Gastrocnemius medialis (tissue), 4 donors: ENCODE data around the gene SEMA7A. TPM values are rescaled to one million over a fixed set of nuclear protein-coding genes. Genes with fewer than 3 reads are reported as not detected.

Experiments used
- ATAC-seq, 2 donors: fragments of 150-250 bp; one replicate each; pipeline ENCODE4 v1.9.1; 2016
- DNase-seq, 2 donors: peaks; one replicate each; pipeline ENCODE4 v3.0.0-alpha.2; 2019
- H3K27ac ChIP-seq, 4 donors: fragments of 200-600 bp; sonication (generic); 1 replicate in 1 of 4; 2 replicates in 3 of 4; pipeline ENCODE4 v1.5.1; 2016 to 2018; ENCODE audit warnings: mild to moderate bottlenecking in 2 of 4, moderate library complexity in 1 of 4
- H3K27me3 ChIP-seq, 3 donors: fragments of 200-600 bp; sonication (generic) in 2 of 3; 1 replicate in 1 of 3; 2 replicates in 2 of 3; pipeline versions ENCODE4 v1.5.1 to v1.6.0; 2016 to 2019; ENCODE audit warnings: mild to moderate bottlenecking in 1 of 3, moderate library complexity in 1 of 3
- H3K36me3 ChIP-seq, 2 donors: fragments of 200-600 bp; sonication (generic) in 1 of 2; one replicate each; pipeline ENCODE4 v1.5.1; 2017 to 2018
- H3K4me1 ChIP-seq, 2 donors: fragments of 200-600 bp; sonication (generic) in 1 of 2; one replicate each; pipeline ENCODE4 v1.5.1; 2016 to 2017; ENCODE audit warnings: mild to moderate bottlenecking in 2 of 2
- H3K4me3 ChIP-seq, 4 donors: fragments of 200-600 bp; sonication (generic) in 3 of 4; 1 replicate in 1 of 4; 2 replicates in 3 of 4; pipeline ENCODE4 v1.5.1; 2016 to 2019; ENCODE audit warnings: mild to moderate bottlenecking in 2 of 4
- H3K9me3 ChIP-seq, 3 donors: fragments of 200-600 bp; sonication (generic) in 2 of 3; 1 replicate in 1 of 3; 2 replicates in 2 of 3; pipeline ENCODE4 v1.5.1; 2016 to 2019
- POLR2A ChIP-seq, 2 donors: fragments of 450-650 bp; IDR thresholded peaks; one replicate each; pipeline ENCODE4 v1.6.1; 2017; ENCODE audit warnings: antibody characterized with exemption in 2 of 2, mild to moderate bottlenecking in 2 of 2, moderate library complexity in 2 of 2
- in situ Hi-C, 4 donors: fragments of 200-750 bp; cut with MboI; loops; one replicate each; pipeline versions ENCODE4 v1.15.0 to v1.8.0; 2017; ENCODE audit warnings: low sequenced_read_pairs in 4 of 4
- intact Hi-C: fragments of 100-400 bp; cut with DNase I; formaldehyde crosslinking; loops from one replicate; pipeline ENCODE4 v1.15.1; 2023; ENCODE audit warnings: low total_unique reads
- total RNA-seq, 4 donors: library from RNA; depleted of rRNA; stranded (reverse); fragments of >200 nt; gene quantifications; one replicate each; pipeline versions ENCODE4 v1.1.0 to v1.2.3, GENCODE V29; 2016
- TF ChIP-seq, protein P1 (sequence below), 5 experiments: fragments of 450-650 bp in 3 of 5; fragments of 200-600 bp in 2 of 5; sonication (generic) in 2 of 5; IDR thresholded peaks in 4 of 5; conservative IDR thresholded peaks in 1 of 5; 1 replicate in 4 of 5; 2 replicates in 1 of 5; pipeline ENCODE4 v1.5.1; 2016 to 2019; ENCODE audit warnings: antibody characterized with exemption in 5 of 5, mild to moderate bottlenecking in 3 of 5, moderate library complexity in 3 of 5

The SEMA7A gene
- total RNA-seq, 4 donors from 2014 or later: 0.51 to 2.7 (median 2.4) TPM

DNA sequence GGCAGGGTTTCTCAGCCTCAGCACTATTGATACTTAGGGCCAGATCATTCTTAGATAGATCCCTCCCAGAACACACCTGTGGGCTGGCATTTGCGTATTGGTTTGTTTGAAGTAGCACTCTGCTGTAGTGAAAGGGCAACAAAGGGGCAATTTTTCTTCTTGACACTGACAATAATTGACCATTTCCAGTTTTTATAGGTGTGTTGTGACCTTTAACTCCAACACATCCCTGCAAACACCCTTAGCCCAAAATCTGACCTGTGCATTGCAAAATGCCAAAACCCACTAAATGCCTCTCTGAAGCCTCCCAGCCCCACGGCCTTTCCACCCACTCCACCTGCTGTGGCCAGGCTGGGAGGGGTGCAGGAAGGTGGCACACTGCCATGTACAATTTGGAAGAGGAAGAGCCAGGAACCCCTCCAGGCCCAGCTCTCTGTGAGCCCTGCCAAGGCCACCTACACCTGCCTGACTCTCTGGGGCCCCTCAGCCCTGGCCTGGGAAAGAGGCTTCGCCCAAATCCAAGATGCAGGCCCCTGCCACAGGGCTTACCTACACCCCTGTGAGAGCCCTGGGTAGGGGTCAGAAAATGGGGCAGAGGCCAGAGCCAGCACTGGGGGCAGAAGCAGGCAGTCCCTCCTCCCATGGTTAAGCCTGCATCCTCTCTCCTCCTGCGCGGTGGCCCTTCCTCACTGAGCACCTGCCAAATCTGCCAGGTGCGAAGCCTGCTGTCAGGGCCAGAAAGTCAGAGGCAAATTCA lies 56.8 kb downstream of the SEMA7A start:
- no peak overlapping the region for H3K4me3 ChIP-seq
- ATAC-seq (no peak), DNase-seq (no peak)
- TF ChIP-seq, protein P1, sequence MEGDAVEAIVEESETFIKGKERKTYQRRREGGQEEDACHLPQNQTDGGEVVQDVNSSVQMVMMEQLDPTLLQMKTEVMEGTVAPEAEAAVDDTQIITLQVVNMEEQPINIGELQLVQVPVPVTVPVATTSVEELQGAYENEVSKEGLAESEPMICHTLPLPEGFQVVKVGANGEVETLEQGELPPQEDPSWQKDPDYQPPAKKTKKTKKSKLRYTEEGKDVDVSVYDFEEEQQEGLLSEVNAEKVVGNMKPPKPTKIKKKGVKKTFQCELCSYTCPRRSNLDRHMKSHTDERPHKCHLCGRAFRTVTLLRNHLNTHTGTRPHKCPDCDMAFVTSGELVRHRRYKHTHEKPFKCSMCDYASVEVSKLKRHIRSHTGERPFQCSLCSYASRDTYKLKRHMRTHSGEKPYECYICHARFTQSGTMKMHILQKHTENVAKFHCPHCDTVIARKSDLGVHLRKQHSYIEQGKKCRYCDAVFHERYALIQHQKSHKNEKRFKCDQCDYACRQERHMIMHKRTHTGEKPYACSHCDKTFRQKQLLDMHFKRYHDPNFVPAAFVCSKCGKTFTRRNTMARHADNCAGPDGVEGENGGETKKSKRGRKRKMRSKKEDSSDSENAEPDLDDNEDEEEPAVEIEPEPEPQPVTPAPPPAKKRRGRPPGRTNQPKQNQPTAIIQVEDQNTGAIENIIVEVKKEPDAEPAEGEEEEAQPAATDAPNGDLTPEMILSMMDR (IDR thresholded peaks at IDR 0.05 in 4 of 5, conservative IDR thresholded peaks at IDR 0.05 in 1 of 5): no peak
- TF ChIP-seq POLR2A (IDR thresholded peaks at IDR 0.05): no peak
- intact Hi-C loops (no loop called here), in situ Hi-C loops (loop anchor here in 3 of 4 donors (5.0 to 25.0 kb wide), 3 partner anchors 60 to 385 kb away; no protein-coding TSS in a partner anchor)
- no peaks in the 10 kb centered on the region for H3K27me3 ChIP-seq
- no peak overlapping the region for H3K27ac ChIP-seq
- no peaks in the 10 kb centered on the region for H3K36me3 ChIP-seq
- H3K9me3 ChIP-seq: no peaks in the 10 kb centered on the region
- peaks cover 10 to 15% of the 10 kb centered on the region in 2 donors for H3K4me1 ChIP-seq

DNA sequence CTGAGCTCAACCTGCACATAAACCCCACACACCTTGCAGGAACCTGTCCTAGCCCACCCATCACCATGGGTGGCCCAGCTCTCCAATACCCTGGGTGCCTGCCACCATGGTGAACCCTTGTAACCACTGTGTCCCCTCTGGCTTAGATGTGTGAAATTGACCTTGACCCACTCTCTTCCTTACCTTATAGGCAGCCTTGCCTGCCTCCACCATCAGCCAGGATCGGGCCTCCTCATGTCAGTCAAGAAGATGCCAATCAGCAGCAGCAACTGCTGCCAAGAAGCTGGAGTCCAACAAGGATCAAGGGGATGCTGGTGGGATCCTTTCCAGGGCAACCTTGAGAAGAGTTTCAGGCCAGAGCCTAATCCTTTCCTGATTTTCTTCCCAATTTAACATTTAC lies 57.5 kb downstream of the SEMA7A start:
- Histone ChIP-seq H3K27me3 (no peaks in the 10 kb centered on the region), H3K27ac (no peak overlapping the region), H3K36me3 (no peaks in the 10 kb centered on the region), H3K4me3 (no peak overlapping the region), H3K9me3 (no peaks in the 10 kb centered on the region), H3K4me1 (peaks cover 10 to 15% of the 10 kb centered on the region in 2 donors)
- DNase-seq (no peak), ATAC-seq (no peak)
- in situ Hi-C loops (loop anchor here in 3 of 4 donors (5.0 to 25.0 kb wide), 3 partner anchors 61 to 386 kb away; no protein-coding TSS in a partner anchor), intact Hi-C loops (no loop called here)
- TF ChIP-seq, protein P1 (IDR thresholded peaks at IDR 0.05 in 4 of 5, conservative IDR thresholded peaks at IDR 0.05 in 1 of 5): no peak
- no peak for TF ChIP-seq POLR2A (IDR thresholded peaks at IDR 0.05)

DNA sequence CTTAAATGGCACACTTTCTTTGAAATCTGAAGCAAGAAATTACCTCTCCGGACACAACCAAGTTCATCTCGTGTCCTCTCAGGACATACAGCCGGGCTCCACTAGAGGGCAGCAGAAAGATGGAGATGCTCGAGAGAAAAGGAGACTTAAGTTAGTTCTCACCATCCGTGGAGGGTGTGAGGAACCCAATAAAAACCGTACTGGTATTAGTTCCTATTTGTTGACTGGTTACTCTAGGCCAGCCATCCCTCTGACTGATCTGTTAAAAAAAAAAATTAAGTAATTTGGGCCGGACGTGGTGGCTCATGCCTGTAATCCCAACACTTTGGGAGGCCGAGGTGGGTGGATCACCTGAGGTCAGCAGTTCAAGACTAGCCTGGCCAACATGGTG lies 58.5 kb downstream of the SEMA7A start:
- in situ Hi-C loops (loop anchor here in 3 of 4 donors (5.0 to 25.0 kb wide), 3 partner anchors 62 to 387 kb away; no protein-coding TSS in a partner anchor), intact Hi-C loops (loop anchor here (2.0 kb wide), 1 partner anchor 64 kb away; no protein-coding TSS in a partner anchor)
- no peaks in the 10 kb centered on the region for H3K27me3 ChIP-seq
- ATAC-seq: peak; percentile 51 to 52
- H3K9me3 ChIP-seq: no peaks in the 10 kb centered on the region
- DNase-seq: peak; percentile 45 to 66
- TF ChIP-seq, protein P1 (IDR thresholded peaks at IDR 0.05 in 4 of 5, conservative IDR thresholded peaks at IDR 0.05 in 1 of 5): peak; percentile 48 to 90 (median 73)
- no peak for TF ChIP-seq POLR2A (IDR thresholded peaks at IDR 0.05)
- H3K27ac ChIP-seq: no peak overlapping the region
- no peak overlapping the region for H3K4me3 ChIP-seq
- H3K36me3 ChIP-seq: no peaks in the 10 kb centered on the region
- H3K4me1 ChIP-seq: peaks cover 10 to 15% of the 10 kb centered on the region in 2 donors

DNA sequence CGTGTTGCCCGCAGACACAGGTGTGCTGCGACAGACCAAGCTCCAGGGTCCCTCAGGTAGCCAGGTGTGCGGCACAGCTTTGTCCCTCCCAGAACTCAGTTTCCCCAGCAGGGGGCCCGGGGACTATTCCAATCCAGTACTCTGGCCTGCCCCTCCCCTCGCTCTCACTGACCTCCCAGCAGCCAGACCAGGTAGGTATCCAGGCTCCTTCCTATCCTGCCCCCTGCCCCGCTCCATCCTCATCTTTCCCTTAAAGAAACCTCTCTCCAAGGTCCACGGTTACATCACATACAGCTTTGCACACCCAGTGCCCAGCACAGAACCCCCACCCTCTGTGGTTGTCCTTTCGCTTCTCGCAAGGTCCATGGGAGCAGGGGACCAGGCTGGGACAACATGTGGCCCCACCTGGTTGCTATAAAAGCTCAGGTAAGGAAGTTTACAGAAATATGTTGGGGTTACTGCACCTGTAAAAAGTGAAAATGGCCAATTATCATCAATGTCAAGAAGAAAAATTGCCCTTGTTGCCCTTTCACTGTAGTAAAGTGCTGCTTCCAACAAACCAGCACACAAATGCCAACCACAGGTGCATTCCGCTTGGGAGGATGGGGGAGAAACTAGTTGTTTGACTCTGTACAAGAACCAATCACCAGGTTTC lies 59.0 kb downstream of the SEMA7A start:
- Histone ChIP-seq H3K27ac (no peak overlapping the region), H3K36me3 (no peaks in the 10 kb centered on the region), H3K9me3 (no peaks in the 10 kb centered on the region), H3K4me3 (peak overlapping the region; percentile 63 to 90 (median 72)), H3K27me3 (no peaks in the 10 kb centered on the region), H3K4me1 (peaks cover 10 to 15% of the 10 kb centered on the region in 2 donors)
- intact Hi-C loops: loop anchor here (1.0 to 5.0 kb wide), 3 partner anchors 64 to 258 kb away; no protein-coding TSS in a partner anchor
- DNase-seq: no peak
- no peak for ATAC-seq
- TF ChIP-seq POLR2A (IDR thresholded peaks at IDR 0.05): no peak
- TF ChIP-seq, protein P1 (IDR thresholded peaks at IDR 0.05 in 4 of 5, conservative IDR thresholded peaks at IDR 0.05 in 1 of 5): no peak
- in situ Hi-C loops: loop anchor here in 3 of 4 donors (5.0 to 25.0 kb wide), 3 partner anchors 63 to 388 kb away; no protein-coding TSS in a partner anchor
